H1 (cell line): Measurements from ENCODE around the gene CUX1. TPM values are rescaled to one million over a fixed set of nuclear protein-coding genes. Genes with fewer than 3 reads are reported as not detected.

Experiments used
- NRF1 ChIP-seq: IDR thresholded peaks from 2 replicates; pipeline ENCODE4 v1.6.1; 2011; ENCODE audit warnings: mild to moderate bottlenecking, low read depth, low read length, improper control_type of control experiment
- SP2 ChIP-seq: IDR thresholded peaks from 2 replicates; pipeline ENCODE4 v1.6.1; 2012; ENCODE audit warnings: mild to moderate bottlenecking, low read length, inconsistent platforms
- polyA plus RNA-seq, 7 experiments: library from polyadenylated mRNA; depleted of rRNA in 3 of 7; stranded (reverse) in 5 of 7; unstranded in 2 of 7; fragments of >200 nt in 5 of 7; fragments of 200-250 nt in 2 of 7; gene quantifications; 1 replicate in 5 of 7; 2 replicates in 1 of 7; 4 replicates in 1 of 7; pipeline versions ENCODE4 v1.2.1 to v1.2.3, GENCODE V29; 2011 to 2013; ENCODE audit warnings: missing spikeins in 2 of 7, mixed read lengths in 2 of 7
- total RNA-seq: library from RNA; stranded (reverse); fragmentation: NEBNext Ultra II Directional; extraction: Animal tissue kit (Norgen Biotek cat#: 25700); gene quantifications from 2 replicates; pipeline ENCODE4 v1.2.1, GENCODE V29; 2021
- TF ChIP-seq, protein P1 (sequence below): IDR thresholded peaks from 2 replicates; pipeline ENCODE4 v1.6.1; 2012; ENCODE audit warnings: inconsistent platforms

The CUX1 gene
- total and polyA plus RNA-seq, 2 of the 8 experiments (the other 6 are each of a cell fraction or from before 2014, with no cell fraction given) = 21.6 to 65.9 TPM

DNA sequence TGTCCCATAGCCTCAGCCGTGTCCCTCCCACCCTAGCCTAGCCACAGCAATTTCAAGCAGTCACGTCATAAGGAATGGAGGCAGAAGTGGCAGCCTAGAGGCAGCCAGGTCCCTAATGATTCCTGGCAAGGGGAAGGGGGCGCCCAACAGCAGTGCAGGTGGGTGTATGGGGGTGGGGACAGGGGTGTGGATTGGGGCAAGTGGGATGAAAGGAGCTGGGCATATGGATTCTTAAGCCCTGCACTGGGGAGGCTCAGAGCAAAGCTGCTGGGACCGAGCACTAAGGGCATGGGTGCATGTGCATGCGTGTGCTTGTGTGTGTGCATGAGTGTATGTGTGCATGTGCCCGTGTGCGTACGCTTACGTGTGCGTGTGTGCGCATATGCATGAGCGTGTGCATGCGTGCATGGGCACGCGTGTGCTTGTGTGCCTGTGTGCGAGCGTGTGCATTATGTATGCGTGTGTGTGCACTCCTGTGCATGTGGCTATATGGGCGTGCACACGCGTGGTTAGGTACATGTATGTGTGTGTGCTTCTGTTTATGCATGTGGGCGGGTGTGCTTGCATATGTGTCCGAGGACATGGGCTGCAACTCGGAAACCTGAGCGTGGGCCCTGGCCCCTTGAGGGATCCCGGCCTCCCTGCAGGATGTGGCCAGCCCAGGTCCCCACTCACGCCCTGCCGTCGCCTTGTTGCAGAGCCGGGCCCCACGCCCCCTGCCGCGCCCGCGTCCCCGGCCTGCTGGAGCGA lies 503.4 kb downstream of the CUX1 start (continued):
- TF ChIP-seq SP2 (no peak), NRF1 (no peak)
- TF ChIP-seq, protein P1, sequence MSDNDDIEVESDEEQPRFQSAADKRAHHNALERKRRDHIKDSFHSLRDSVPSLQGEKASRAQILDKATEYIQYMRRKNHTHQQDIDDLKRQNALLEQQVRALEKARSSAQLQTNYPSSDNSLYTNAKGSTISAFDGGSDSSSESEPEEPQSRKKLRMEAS = 0 out of 2 replicates have a peak, but pooled peaks have one; percentile 1
- TF ChIP-seq, all 59 proteins: peak for 3
